Ureter (tissue), 1 donor: ENCODE results near the gene EPSTI1. TPM values are rescaled to one million over a fixed set of nuclear protein-coding genes. Genes with fewer than 3 reads are reported as not detected.
A peak's percentile ranks its signal among the peaks of the same experiment; 100 is the strongest.
"Not testable (repeated sequence)": the region's sequence is repeated elsewhere in the genome, so short reads cannot be mapped to it uniquely, and the experiment has no call there.

Experiments used
- DNase-seq: peaks from one replicate; pipeline ENCODE4 v3.0.0-alpha.2; 2020; ENCODE audit warnings: low spot score
- total RNA-seq: library from RNA; stranded (reverse); gene quantifications from one replicate; pipeline ENCODE4 v1.2.4, GENCODE V29; 2023
- donor health status: DM: yes; HTN: yes; CAD: no.

EPSTI1 gene
- total RNA-seq, 1 donor from 2014 or later = 4.1 TPM

GRCh38 chr13:43005460-43006236, 13.6 kb upstream of the EPSTI1 start:
- DNase-seq = no peak

GRCh38 chr13:43003729-43004128, 11.7 kb upstream of the EPSTI1 start:
- DNase-seq = no peak

- no peak for DNase-seq
Measured at GRCh38 chr13:43003010-43003409, 11.0 kb upstream of the EPSTI1 start.

GRCh38 chr13:43002021-43002420, 10.0 kb upstream of the EPSTI1 start:
- DNase-seq = no peak

- no peak for DNase-seq
Measured at GRCh38 chr13:43000676-43001075, 8.6 kb upstream of the EPSTI1 start.

GRCh38 chr13:42999491-42999890, 7.5 kb upstream of the EPSTI1 start:
- no peak for DNase-seq

- DNase-seq = no peak
Measured at GRCh38 chr13:42997381-42997780, 5.3 kb upstream of the EPSTI1 start.

- DNase-seq = no peak
Measured at GRCh38 chr13:42996584-42996983, 4.5 kb upstream of the EPSTI1 start.

- DNase-seq = no peak
Measured at GRCh38 chr13:42994878-42995277, 2.8 kb upstream of the EPSTI1 start.

GRCh38 chr13:42992764-42993122, 702 bp upstream of the EPSTI1 start:
- no peak for DNase-seq

- DNase-seq = not testable (repeated sequence)
Measured at GRCh38 chr13:42991233-42991897, 676 bp downstream of the EPSTI1 start.

- no peak for DNase-seq
Measured at GRCh38 chr13:42990291-42991232, 1.5 kb downstream of the EPSTI1 start.

- no peak for DNase-seq
Measured at GRCh38 chr13:42986176-42986574, 5.9 kb downstream of the EPSTI1 start.

- DNase-seq = peak; percentile 49
Measured at GRCh38 chr13:42985312-42986175, 6.5 kb downstream of the EPSTI1 start.

- DNase-seq = no peak
Measured at GRCh38 chr13:42984691-42985090, 7.3 kb downstream of the EPSTI1 start.

GRCh38 chr13:42984026-42984425, 8.0 kb downstream of the EPSTI1 start:
- DNase-seq = no peak

- no peak for DNase-seq
Measured at GRCh38 chr13:42981853-42982252, 10.2 kb downstream of the EPSTI1 start.

GRCh38 chr13:42981317-42981716, 10.7 kb downstream of the EPSTI1 start:
- no peak for DNase-seq

- DNase-seq = no peak
Measured at GRCh38 chr13:42977219-42977659, 14.8 kb downstream of the EPSTI1 start.

GRCh38 chr13:42976066-42976465, 16.0 kb downstream of the EPSTI1 start:
- DNase-seq = no peak

- DNase-seq = no peak
Measured at GRCh38 chr13:42973581-42973980, 18.5 kb downstream of the EPSTI1 start.
